Muscle of leg (tissue), 11 donors: ENCODE measurements around the gene PIGH. TPM values are rescaled to one million over a fixed set of nuclear protein-coding genes. Genes with fewer than 3 reads are reported as not detected.
"Not testable (repeated sequence)": the region's sequence is repeated elsewhere in the genome, so short reads cannot be mapped to it uniquely, and the experiment has no call there.

Experiments
- DNase-seq: peaks from one replicate; pipeline ENCODE4 v3.0.0; 2013
- H3K27ac ChIP-seq: one replicate; pipeline ENCODE4 v1.5.1; 2013; ENCODE audit warnings: mild to moderate bottlenecking, low read length, control low read depth
- H3K27me3 ChIP-seq: one replicate; pipeline ENCODE4 v1.6.1; 2013; ENCODE audit warnings: low read length; ENCODE audit not compliant: control insufficient read depth, insufficient read depth
- H3K36me3 ChIP-seq: one replicate; pipeline ENCODE4 v1.6.1; 2013; ENCODE audit warnings: low read length; ENCODE audit not compliant: control insufficient read depth, insufficient read depth
- H3K4me1 ChIP-seq: one replicate; pipeline ENCODE4 v1.6.1; 2013; ENCODE audit warnings: low read length; ENCODE audit not compliant: control insufficient read depth, insufficient read depth
- H3K4me3 ChIP-seq: one replicate; pipeline ENCODE4 v1.5.1; 2013; ENCODE audit warnings: low read length, control low read depth
- H3K9me3 ChIP-seq: replicated peaks from 2 replicates; pipeline ENCODE4 v1.6.1; 2013; ENCODE audit warnings: low read depth, low read length; ENCODE audit not compliant: control insufficient read depth
- WGBS: methylation state at CpG from one replicate; pipeline ENCODE4 v1.1.5; 2013; ENCODE audit warnings: missing lambda C conversion rate; ENCODE audit not compliant: insufficient coverage; 5-methylcytosine and 5-hydroxymethylcytosine counted together
- polyA plus RNA-seq, 8 donors: library from polyadenylated mRNA; unstranded; fragments of 120-200 nt; gene quantifications; one replicate each; pipeline versions ENCODE4 v1.2.1 to v1.2.3, GENCODE V29; 2013; ENCODE audit warnings: inconsistent platforms in 1 of 8, low replicate concordance in 1 of 8; ENCODE audit not compliant: insufficient read length in 8 of 8, insufficient read depth in 1 of 8
- total RNA-seq: library from RNA; stranded (reverse); fragments of 120-200 nt; gene quantifications from one replicate; pipeline ENCODE4 v1.2.4, GENCODE V29; 2013

Gene PIGH
- total and polyA plus RNA-seq, 9 donors: 9.8 to 14.8 (median 12.9) TPM

DNA sequence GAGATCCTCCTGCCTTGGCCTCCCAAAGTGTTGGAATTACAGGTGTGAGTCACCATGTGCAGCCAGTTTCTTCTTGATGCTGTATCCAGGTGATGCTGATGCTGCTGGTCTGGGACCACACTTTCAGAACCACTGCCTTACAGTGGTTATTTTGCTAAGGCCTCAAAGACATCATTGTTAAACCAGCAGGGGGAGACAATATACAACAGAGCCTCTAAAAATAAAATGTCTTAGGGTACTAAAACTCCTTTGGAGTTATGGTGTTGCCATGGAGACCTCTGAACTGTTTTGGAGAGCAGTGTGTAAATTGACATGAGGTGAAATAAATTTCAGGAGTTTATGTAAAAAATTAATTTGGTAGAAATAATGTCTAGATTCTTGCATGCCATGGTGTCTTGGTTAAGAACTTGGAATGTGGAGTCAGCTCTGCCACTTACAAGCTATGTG lies 18.6 kb upstream of the PIGH start:
- H3K27ac ChIP-seq: no peak overlapping the region
- no peak overlapping the region for H3K4me3 ChIP-seq

DNA sequence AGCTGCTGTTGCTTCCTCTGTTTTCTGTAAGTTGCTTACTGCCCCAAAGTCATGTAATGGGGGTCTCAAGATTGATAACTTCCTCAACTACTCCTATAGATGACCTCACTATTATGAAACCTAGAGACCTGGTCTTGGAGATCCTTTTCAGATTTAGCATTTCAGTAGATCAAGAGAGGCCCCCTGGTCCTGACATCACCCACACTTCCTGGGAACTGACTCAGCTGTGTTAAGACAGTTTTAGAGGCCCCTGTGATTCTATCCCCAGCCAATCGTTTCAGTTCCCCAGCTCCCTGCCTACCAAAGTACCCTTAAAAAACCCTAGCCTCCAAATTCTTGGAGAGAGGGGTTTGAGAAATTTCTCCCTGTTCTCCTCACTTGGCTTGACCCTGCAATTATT lies 10.4 kb upstream of the PIGH start:
- Histone ChIP-seq H3K9me3 (no peaks in the 10 kb centered on the region), H3K4me3 (no peak overlapping the region), H3K27ac (no peak overlapping the region), H3K36me3 (no peaks in the 10 kb centered on the region), H3K27me3 (no peaks in the 10 kb centered on the region), H3K4me1 (no peaks in the 10 kb centered on the region)
- no peak for DNase-seq
- no CpG with 5 or more reads among the region's 1 CpG for WGBS

More for the DNA sequence above, 18.6 kb upstream of the PIGH start:
- DNase-seq: peak; percentile 90
- Histone ChIP-seq H3K36me3 (no peaks in the 10 kb centered on the region), H3K27me3 (peaks cover 11% of the 10 kb centered on the region), H3K9me3 (no peaks in the 10 kb centered on the region), H3K4me1 (peaks cover 16% of the 10 kb centered on the region)

DNA sequence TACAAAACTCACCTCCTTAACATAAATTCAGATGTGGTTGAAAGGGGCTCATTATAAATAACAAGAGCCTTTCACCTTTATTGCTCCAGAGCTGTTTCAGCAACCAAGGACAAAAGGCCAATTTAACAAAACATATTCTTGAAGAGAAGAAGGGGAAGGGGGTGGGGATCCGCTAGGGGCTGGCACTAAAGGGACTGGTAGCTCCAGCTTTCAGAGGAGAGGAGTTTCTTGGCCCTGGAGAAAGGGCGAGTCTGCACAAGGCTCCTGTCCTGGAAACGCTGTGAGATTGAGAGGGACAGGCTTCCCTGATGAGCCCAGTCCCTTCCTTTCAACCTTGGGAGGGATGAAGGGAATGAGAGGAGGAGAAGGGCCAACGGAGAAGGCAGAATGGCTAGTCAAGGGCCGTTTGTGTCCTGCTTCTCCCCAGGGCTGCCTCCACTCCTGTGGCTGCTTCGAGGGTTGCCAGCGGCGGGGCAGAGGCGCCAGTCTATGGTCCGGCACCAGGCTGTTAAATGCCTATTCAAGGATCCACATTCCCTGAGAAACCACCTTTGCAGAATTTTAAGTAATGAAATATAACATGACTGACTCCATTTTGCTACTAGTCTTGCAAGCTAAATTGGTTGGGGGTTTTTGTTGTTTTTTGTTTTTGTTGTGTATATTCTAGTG lies 9.7 kb upstream of the PIGH start:
- DNase-seq: no peak
- Histone ChIP-seq H3K27ac (no peak overlapping the region), H3K36me3 (no peaks in the 10 kb centered on the region), H3K27me3 (no peaks in the 10 kb centered on the region), H3K9me3 (no peaks in the 10 kb centered on the region), H3K4me1 (no peaks in the 10 kb centered on the region), H3K4me3 (no peak overlapping the region)
- WGBS: 52% methylated on average over 5 of the region's 10 CpGs

DNA sequence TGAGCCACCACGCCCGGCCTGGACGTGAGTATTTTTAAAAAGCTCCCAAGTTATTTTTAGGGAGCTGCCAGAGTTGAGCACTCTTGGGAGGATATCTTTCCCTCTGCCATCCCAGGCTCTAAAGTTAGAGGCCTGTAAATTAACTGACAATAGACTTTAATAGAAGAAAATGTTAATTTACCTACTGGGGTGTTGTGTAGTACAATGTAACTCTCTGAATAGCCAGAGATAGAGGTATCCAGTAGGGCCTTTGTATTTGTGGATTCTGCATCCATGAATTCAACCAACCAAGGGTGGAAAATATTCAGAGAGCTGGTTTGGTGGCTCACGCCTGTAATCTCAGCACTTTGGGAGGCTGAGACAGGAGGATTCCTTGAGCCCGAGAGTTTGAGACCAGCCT lies 7.6 kb upstream of the PIGH start:
- no peaks in the 10 kb centered on the region for H3K36me3 ChIP-seq
- no peak overlapping the region for H3K4me3 ChIP-seq
- no peaks in the 10 kb centered on the region for H3K9me3 ChIP-seq
- H3K4me1 ChIP-seq: no peaks in the 10 kb centered on the region
- no peak overlapping the region for H3K27ac ChIP-seq
- peaks cover 3% of the 10 kb centered on the region for H3K27me3 ChIP-seq
- WGBS: no CpG with 5 or more reads among the region's 5 CpGs
- DNase-seq: no peak

DNA sequence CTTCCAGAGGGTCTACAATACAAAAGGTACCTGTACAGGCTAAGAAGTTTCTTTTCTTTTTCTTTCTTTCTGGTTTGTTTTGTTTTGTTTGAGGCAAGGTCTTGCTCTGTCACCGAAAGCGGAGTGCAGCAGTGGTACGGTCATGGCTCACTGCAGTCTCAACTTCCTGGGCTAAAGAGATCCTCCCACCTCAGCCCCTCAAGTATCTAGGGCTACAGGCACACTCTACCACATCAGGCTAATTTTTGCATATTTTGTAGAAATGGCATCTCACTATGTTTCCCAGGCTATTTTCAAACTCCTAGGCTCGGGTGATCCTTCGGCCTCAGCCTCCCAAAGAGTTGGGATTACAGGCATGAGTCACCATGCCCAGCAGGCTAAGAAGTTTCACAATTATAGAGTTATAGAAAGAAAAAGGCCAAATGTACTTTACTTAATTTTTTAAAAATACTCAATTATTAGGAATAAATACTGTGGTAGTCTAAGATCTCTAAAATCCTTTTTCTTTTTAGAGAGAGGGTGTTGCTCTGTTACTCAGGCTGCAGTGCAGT lies 3.0 kb upstream of the PIGH start:
- 60% methylated on average over 1 of the region's 5 CpGs for WGBS
- H3K27me3 ChIP-seq: peaks cover 3% of the 10 kb centered on the region
- H3K9me3 ChIP-seq: no peaks in the 10 kb centered on the region
- H3K27ac ChIP-seq: no peak overlapping the region
- no peaks in the 10 kb centered on the region for H3K36me3 ChIP-seq
- no peak for DNase-seq
- peaks cover 8% of the 10 kb centered on the region for H3K4me1 ChIP-seq
- no peak overlapping the region for H3K4me3 ChIP-seq

DNA sequence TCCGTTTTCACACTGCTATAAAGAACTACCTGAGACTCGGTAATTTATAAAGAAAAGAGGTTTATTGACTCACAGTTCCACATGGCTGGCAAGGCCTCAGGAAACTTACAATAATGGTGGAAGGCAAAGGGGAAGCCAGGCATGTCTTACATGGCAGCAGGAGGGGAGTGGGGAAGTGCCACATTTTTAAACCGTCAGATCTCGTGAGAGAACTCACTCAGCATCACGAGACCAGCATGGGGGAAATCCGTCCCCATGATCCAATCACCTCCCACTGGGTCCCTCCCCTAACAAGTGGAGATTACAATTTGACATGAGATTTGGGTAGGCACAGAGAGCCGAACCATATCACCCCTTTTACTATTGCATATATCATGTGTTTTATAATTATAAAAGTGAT lies 2.0 kb upstream of the PIGH start:
- H3K4me3 ChIP-seq: no peak overlapping the region
- no CpG with 5 or more reads among the region's 7 CpGs for WGBS
- no peak overlapping the region for H3K27ac ChIP-seq
- peaks cover 8% of the 10 kb centered on the region for H3K4me1 ChIP-seq
- H3K9me3 ChIP-seq: no peaks in the 10 kb centered on the region
- peaks cover 3% of the 10 kb centered on the region for H3K27me3 ChIP-seq
- no peak for DNase-seq
- H3K36me3 ChIP-seq: no peaks in the 10 kb centered on the region

DNA sequence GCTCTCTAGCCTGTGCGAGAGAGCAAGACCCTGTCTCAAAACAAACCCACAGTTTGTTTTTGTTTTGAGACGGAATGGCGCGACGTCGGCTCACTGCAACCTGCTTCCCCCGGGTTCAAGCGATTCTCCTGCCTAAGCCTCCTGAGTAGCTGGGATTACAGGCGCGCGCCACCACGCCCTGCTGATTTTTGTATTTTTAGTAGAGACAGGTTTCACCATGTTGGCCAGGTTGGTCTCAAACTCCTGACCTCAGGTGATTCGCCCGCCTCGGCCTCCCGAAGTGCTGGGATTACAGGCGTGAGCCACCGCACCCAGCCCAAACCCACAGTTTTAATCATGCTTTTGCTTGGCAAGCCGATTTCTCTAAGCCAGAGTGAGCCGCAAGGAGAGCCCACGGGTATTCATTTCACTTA lies 500 bp upstream of the PIGH start:
- H3K36me3 ChIP-seq, H3K4me1 ChIP-seq, DNase-seq, H3K27me3 ChIP-seq, H3K9me3 ChIP-seq: not testable (repeated sequence)
- WGBS: 98% methylated on average over 9 of the region's 21 CpGs
- peak overlapping the region; percentile 95 for H3K27ac ChIP-seq
- H3K4me3 ChIP-seq: peak overlapping the region; percentile 85

DNA sequence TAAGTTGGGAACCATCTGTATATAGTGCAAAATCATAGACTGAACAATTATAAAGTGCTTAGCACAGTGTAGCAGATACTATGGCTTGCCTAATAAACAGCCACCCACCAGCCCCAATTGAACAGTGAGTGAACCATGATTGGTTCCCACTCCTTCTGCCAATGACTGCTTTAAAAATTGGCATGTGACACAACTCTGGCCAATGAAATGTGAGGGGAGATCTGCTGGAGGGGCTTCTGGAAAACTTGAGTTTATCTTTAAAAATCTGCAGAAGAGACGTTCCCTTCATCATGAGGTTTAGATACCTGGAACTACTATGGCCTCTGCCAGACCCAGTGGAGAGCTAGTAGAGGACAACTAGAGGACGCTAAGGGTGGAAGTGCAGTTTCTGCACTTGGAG lies 4.7 kb downstream of the PIGH start:
- DNase-seq: no peak
- Histone ChIP-seq H3K4me1 (peaks cover 2% of the 10 kb centered on the region), H3K36me3 (peaks cover 4% of the 10 kb centered on the region), H3K27ac (no peak overlapping the region), H3K9me3 (no peaks in the 10 kb centered on the region), H3K4me3 (no peak overlapping the region), H3K27me3 (no peaks in the 10 kb centered on the region)
- WGBS: 85% methylated on average over 2 of the region's 2 CpGs

DNA sequence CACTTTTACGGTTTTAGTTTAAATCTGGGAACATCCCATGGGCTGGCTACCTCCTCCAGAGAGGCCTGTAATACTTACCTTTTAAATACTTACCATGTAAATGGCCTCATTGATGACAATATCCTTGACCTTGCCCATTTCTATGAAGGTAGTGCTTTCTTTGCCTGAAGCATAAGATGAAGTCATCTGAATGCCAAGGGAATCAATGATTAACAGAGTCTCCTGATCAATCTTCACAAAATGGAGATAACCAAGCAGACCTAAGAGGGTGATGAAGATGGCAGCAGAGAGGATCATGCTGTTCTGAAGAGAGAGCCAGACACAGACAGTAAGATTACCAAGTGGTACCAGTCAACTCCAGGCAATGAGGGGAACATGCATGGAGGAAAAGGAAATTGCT lies 6.4 kb downstream of the PIGH start:
- not testable (repeated sequence) for H3K4me3 ChIP-seq, H3K9me3 ChIP-seq, H3K36me3 ChIP-seq, H3K27ac ChIP-seq, DNase-seq, H3K4me1 ChIP-seq, H3K27me3 ChIP-seq
- no CpG with 5 or more reads among the region's 1 CpG for WGBS

DNA sequence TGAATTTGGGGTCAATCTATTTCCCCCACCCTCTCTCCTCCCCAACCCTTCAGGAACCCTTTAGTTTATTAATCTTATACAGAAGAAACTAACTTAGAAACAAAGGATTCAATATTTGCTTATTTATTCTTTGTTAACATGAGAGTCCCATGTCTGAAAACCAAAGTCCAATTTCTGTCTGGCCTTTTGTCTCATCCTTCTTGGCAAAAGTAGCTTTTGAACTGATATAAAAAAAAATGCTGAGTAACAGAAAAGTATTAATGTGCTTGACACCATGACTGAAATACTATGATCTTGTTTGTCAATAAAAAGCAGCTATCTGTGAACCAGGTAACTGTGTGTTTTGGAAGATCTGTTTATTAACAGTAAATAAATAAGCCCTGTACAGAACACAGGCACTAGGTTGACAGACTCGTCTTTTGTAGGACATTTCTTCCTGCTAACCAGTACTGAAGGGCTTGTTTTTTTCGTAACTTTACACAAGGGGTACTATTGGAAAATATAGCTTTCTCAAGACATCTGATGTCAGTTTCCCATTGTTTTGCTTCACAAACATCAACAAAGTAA lies 10.8 kb downstream of the PIGH start:
- H3K27ac ChIP-seq: no peak overlapping the region
- H3K36me3 ChIP-seq: peaks cover 8% of the 10 kb centered on the region
- WGBS: no CpG with 5 or more reads among the region's 2 CpGs
- H3K9me3 ChIP-seq: no peaks in the 10 kb centered on the region
- H3K4me1 ChIP-seq: no peaks in the 10 kb centered on the region
- DNase-seq: no peak
- H3K4me3 ChIP-seq: no peak overlapping the region
- no peaks in the 10 kb centered on the region for H3K27me3 ChIP-seq
